ENCODE measurements around the gene LDLRAD2.

- TF ChIP-seq EZH2phosphoT487 (IDR thresholded peaks at IDR 0.05; ENCODE audit: low read depth), result no peak
- no peak for TF ChIP-seq CTCF (IDR thresholded peaks at IDR 0.05; ENCODE audit: low read depth, low read length)
Measured at GRCh38 chr1:21837476-21837875, 25.4 kb downstream of the LDLRAD2 start.

All from OCI-LY3 (cell line).